HL-60/S4 treated with phorbol 12-myristate 13-acetate at 8.2 ng/mL for 4 days and 3 days (cell line): ENCODE data around the gene LINC01488.

Experiments
- in situ Hi-C: fragments of 300-500 bp; cut with MboI; formaldehyde crosslinking; loops from 2 replicates; pipeline ENCODE4 v1.15.0; 2022; ENCODE audit warnings: low sequenced_read_pairs

The LINC01488 gene

DNA sequence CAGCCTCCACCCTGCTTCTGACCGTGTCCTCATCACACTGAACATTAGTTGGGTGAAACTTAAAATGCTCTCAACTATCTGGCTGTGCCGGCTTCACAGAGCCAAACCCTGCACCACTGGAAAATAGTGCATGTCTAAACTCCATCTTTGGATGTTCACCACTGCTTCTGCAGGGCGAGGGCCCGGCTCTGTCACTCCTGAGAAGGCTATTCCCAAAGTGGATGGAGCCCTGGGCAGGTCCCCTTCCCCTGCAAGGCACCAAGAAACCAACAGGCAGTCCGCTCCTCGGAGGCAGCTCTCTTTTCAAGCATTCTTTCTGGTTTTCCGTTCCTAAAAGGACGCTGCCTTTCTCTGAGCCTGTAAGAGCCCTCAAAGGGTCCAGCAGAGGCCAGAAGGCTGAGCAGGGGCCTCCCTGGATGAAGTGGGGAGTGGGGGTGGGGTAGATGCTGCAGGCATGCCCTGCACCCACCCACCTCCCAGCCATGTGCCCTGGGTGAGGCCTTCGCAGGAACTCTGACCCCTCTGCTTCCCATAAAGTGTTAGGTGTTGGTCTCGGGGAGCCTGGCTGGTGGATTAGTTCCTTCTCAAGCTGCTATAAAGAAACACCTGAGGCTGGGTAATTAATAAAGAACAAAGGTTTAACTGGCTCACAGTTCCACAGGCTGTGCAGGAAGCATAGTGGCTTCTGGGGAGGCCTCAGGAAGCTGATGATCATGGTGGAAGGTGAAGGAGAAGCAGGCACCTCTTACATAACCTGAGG is 23.3 kb downstream of the LINC01488 start:
- in situ Hi-C loops: no loop called here

DNA sequence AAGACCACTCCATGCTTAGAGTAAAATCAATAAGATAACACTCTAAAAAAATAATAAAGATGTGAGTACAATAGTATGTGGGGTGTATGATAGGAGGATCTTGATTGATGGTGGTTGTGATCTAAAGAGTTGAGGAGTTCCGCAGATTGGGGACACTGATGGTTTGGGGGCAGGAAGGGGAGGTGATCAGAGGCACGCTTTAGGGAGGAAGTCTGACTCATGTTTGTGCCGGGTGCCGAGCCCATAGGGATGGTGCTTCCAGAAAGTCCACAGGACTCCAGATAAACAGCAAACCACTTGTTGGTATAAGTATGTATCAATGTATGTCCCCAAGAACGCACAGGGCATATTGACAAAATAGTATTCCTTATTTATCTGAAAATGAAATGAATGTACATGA is 27.5 kb downstream of the LINC01488 start:
- in situ Hi-C loops: no loop called here

DNA sequence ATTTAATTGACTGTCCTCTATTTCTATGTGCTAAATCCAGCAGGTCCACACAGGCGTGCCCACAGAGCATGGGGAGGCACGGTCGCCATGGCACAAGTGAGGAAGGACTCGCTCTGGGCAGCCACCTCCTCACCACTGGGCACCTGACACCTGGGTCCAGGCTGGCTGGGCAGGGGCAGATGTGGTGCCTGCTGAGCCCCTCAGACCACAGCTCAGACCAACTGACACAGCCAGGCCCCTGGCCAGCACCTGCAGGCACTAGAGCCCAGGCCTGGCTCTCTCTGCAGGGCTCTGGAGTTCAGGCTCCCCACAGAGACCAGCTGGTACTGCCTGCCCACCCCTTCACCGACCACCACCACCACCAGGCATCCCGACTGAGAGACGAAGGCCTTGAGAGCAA is 27.9 kb downstream of the LINC01488 start:
- in situ Hi-C loops: no loop called here

DNA sequence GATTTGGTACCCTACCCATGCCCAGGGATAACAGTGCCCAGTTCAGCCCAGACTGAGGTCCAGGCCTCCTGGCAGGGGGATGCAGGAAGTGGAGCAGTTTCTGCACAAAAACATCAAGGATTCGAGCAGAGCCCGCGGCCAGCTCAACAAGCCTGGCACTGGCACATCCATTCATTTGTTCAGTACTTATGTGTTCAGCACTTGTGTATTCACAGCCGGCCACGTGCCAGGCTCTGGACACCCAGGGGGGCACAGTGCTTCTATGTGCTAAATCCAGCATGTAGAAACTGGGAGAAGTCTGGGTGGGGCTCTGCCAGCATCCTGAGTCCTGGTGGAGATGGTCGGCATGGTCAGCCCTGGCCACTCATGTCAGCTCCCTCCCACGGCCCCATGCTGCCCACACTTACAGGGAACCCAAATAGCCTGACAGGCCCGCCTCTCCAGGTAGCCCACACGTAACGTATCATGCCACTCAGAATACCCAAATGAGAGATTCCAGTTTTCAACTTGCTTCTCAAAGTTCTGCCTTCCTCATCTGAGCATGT is 28.5 kb downstream of the LINC01488 start:
- in situ Hi-C loops: no loop called here

DNA sequence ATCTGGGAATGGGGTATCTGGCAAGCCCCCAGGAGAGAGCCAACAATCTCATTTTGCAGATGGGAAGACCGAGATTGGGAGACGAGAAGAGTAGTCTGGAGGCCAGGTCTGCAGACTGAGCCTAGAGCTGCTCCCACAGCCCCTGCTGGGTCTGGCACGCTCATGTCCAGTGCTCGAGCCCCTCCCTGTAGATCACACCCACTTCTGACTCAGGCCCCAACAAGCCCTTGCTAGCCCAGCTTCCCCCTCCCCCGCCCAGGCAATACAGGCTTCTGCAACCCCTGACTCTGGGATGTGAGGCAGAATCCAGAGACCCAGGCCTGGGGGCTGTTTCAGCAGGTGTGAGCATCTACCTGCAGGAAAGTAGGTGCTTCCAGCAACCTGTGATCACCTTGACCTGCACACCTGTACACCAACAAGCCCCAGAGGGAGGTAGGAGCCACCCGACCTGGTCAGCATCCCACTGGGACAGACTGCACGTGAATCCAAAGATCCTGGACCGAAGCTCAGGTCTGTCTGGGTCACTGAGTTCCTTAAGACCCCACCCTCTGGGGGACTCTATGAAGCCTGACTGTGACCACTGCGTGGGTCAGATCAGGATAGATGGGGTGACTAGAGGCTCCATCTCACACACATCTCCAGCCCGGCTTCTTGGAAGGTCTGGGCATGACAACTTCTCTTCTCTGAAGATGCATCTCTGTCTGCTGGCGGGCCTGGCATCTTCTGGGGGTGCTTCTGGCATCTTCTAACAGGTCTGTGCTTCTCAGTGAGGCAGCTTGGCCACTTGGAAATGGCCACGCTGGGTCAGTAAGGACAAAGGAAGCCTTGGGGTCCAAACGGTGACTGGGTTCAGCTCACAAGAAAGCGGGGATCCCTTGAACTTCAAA is 29.3 kb downstream of the LINC01488 start:
- in situ Hi-C loops: no loop called here

DNA sequence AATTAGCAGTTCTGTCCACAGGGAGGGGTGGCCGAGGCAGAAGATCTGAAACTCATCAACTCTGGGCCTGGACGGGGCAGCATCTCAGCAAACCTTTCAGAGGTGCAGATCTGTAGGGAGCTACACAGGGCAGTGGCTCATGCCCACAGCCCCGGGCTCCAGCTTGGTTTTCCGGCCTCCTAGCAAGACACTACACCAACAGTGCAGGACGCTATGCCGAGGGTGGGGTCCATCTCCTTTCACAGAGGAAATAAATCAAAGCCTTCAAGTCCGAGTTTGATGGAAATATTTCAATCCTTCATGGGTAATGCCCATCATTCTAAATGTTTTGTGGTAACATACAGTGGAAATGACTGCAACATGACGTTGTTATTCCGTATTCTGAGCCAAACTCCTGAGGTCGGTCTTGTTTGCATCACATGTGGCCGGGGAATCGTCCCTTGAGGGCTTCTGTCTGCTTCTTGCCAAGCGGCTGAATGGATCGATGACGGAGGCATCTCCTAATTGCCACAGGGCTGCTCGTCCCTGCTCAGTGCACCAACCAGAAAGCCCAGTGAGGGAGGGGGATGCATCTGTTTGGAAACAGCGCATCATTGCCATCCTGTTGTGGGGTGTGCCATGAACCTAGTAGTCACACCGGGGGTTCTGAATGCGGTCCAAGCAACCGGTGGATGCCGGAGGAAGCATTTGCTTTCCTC is 30.0 kb downstream of the LINC01488 start:
- in situ Hi-C loops: no loop called here

DNA sequence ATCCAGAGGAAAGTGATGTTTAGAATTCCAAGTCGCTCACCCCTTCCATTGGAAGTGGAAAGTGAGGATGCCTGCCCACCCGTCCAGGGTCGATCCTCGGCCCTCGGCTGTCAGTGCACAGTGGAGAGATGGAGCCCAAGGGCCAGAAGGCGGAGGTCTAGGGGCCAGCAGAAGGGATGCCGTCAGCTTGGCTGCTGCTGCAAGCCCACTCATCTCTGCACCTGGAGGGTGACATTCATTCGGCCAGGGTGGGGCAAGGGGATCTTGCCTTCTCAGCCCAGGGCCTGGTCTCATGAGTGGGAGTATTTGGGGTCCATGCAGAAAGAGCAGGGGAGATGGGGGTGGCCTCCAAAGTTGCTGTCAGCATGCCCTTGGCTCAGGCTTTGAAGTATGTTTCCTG is 30.7 kb downstream of the LINC01488 start:
- in situ Hi-C loops: no loop called here

DNA sequence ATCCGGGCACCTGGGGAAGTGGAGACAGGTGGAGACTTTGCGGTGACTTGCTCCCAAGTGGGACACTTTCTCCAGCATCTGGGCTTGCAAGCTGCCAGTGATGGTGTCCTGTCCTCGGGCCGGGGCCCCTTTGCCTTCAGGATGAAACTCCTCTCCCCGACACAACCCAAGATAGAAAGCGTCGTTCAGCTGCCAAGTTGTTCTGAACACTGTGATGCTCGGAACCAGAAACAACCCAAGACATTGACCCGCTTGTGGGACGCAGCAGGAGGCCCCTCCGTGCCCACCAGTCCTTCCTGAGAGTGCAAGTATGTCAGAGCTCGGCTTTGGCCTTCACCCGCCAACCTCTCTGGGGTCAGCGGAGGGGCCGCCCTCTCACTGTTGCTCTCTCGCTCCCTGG is 31.3 kb downstream of the LINC01488 start:
- in situ Hi-C loops: no loop called here

DNA sequence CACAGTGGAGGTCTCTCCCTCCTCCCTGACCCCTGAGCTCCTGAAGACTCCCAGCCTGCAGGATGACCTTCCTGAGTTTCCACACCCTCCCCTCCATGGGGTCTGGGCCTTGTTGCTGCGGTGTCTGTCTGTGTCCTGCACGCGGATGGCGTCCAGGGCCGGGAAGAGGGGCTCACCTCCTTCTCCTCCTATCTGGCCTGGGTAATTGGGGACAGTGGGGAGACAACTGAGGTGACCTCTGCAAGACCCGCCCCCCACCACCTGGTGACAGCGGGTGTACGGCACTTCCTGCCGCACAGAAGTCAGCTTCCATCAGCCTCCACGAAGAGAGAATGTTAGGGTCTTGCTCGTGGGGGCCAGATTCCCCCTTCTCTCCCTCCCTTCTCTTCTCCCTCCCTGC is 31.7 kb downstream of the LINC01488 start:
- in situ Hi-C loops: no loop called here

DNA sequence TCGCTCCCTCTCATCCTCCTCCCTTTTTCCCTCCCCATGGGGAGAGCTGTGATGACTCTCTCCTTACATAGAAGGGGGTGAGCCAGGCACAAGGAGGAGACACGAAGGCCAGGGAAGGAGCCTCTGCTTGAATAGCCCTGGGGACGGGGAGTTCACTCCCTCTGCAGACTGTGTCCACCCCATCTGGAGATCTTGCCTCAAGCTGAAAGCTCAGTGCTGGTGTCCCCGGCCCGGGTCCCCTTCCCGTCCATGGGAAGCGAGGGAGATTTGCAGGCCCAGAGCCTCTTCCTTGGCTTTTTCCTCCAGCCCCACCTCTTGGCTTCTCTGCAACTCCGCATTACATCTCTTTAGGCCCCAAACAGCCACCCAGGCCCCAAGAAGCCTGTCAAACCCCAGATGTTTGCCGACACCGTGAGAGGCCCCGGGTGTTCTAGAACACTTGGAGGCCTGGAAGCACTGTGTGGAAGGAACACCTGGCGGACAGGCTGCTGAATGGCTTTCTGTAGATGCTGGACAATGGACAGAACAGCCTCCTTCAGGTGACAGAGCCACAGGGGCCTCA is 32.3 kb downstream of the LINC01488 start:
- in situ Hi-C loops: no loop called here

DNA sequence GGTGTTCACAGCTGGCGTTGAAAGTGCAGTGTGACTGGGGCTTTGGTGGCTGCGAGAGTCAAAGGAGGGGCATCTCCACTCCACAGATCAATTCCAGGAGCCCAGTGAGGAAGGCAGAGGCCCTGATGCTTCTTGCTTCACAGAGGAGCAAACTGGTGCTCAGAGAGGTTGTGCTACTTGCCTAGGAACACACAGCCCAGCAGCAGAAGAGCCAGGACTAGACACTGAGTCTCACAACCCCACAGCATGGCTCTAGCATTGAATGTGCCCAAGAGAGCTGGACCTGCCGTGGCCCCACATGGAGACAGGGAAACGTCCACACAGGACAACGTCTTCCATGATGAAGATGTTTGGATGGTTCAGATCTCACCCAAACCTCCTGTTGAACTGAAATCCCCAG is 33.3 kb downstream of the LINC01488 start:
- in situ Hi-C loops: no loop called here

DNA sequence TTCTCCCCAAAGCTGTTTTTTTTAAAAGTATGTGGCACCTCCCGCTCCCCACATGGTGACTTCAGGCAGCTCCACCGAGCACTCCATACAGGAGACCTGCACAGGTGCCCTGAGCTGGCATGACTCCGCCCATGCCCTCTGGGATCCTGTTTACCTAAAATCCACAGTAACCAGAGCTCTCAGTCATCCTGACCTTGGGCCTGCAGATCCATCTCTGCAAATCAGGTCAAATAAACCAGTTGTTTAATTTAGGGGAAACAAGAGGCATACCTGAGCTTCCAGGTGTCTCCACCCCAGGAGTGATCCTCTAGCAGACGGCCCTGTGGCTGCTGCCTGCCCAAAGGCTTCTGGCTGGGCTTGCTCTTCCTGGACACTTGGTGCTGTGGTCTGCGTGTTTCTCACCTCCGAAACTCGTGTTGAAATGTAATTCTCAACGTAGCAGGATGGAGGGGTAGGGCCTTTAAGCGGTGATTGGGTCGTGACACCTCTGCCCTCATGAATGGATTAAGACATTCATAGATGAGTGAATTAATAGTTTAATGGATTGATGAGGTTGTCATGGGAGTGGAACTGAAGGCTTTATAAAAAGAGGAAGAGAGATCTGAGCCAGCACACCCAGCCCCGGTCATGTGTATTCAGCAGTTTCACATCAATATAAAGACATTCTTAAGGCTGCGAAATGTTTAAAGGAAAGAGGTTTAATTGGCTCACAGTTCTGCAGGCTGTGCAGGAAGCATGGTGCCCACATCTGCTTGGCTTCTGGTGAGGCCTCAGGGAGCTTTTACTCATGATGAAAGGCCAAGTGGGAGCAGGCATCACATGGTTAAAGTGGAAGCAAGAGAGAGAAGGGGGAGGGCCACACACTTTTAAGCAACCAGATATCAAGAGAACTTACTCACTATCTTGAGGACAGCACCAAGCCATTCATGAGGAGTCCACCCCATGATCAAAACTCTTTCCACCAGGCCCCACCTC is 34.1 kb downstream of the LINC01488 start:
- in situ Hi-C loops: no loop called here

DNA sequence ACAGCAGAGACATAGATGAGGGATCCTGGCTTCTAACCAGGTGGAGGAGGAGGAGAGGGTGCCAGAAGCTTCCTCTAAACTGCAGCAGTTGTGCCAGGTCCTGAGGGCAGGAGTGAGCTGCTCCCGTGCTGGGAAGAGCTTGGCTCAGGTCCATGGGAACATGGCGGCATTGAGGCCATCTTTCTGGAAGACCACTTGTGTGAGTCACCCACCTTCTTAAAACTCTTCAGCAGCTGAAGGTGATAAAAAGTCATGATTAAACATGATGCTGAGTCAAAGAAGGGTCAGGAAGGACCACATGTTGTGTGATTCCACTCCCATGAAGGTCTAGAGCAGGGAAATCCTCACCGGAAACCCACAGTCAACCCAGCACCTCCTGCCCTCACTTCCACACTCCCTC is 35.1 kb downstream of the LINC01488 start:
- in situ Hi-C loops: no loop called here

DNA sequence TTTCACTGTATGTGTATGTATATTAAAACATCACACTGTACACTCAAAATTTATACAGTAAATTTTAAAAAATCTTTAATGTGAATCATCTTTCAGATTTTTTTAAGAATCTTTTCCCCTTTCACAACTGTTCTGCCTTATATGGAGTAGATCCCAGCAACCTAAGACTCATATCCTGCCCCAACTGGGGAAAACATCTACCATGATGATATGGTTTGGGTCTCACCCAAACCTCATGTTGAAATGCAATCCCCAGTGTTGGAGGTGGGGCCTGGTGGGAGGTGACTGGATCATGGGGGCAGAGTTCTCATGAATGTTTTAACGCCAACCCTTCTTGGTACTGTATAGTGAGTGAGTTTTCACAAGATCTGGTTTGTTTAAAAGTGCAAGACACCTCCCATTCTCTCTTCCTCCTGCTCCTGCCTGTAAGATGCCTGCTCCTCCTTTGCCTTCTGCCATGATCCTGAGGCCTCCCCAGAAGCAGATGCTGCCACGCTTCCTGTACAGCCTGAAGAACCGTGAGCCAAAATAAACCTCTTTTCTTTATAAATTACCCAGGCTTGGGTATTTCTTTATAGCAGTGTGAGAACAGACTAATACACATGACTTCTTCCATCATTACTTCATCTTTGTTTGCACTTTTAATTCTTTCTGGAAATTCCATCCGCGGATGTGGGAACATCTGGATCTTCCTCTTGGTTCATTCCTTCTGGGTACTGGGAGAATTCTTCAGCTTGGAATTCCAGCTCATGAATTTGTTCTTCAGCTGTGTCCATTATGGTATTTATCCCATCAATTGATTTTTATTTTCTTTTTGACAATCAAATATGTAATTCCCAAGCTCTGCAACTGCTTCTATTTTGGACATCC is 36.9 kb downstream of the LINC01488 start:
- in situ Hi-C loops: no loop called here

DNA sequence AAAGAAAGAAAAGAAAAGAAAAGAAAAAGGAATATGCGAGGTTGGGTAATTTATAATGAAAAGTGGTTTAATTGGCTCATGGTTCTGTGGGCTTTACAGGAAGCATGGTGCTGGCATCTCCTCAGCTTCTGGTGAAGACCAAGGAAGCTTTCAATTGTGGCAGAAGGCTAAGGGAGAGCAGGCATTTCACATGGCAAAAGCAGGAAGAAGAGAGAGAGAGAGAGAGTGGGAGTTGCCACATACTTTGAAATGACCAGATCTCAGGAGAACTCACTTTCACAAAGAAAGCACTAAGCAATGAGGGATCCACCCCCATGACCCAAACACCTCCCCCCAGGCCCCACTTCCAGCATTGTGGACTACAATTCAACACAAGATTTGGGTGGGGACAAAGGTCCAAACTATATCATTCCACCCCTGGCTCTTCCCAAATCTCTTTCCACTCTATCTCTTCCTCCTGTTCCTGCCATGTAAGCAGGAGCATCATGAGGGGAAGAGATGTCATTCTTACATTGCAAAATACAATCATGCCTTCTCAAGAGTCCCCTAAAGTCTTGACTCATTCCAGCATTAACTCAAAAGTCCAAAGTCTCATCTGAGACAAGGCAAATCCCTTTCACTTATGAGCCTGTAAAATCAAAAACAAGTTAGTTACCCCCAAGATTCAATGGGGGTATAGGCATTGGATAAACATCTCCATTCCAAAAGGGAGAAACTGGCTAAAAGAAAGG is 38.9 kb downstream of the LINC01488 start:
- in situ Hi-C loops: no loop called here

DNA sequence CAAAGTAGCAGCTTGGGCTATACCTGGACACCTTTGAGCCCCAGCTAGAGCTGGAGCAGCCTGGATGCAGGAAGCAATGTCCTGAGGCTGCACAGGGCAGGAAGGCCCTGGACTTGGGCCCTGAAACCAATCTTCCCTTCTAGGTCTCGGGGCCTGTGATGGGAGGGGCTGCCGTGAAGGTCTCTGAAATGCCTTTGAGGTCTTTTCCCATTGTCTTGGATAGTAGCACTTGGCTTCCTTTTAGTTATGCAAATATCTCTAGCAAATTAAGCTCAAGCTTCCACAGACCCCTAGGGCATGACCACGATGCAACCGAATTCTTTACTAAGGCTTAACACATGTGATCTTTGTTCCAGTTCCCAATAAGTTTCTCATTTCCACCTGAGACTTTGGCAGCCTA is 40.0 kb downstream of the LINC01488 start:
- in situ Hi-C loops: no loop called here

DNA sequence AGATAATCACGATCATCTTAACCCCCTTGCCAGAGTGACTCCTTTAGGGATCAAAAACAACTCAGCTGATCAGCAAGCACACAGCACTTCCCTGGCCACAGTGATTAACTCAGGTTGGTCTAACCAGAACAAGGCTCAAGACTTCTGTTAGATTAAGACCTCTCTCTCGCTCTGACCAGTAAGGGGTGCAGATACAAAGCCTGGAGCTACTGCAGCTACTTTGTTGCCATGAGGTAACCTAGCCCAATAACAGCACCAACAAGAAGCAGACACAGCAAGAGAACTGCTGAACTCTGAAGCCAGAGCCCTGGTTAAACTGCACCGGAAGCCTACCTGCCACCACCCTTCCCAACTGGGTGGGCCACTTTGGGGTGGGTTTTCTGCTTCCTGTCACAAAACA is 42.0 kb downstream of the LINC01488 start:
- in situ Hi-C loops: no loop called here

DNA sequence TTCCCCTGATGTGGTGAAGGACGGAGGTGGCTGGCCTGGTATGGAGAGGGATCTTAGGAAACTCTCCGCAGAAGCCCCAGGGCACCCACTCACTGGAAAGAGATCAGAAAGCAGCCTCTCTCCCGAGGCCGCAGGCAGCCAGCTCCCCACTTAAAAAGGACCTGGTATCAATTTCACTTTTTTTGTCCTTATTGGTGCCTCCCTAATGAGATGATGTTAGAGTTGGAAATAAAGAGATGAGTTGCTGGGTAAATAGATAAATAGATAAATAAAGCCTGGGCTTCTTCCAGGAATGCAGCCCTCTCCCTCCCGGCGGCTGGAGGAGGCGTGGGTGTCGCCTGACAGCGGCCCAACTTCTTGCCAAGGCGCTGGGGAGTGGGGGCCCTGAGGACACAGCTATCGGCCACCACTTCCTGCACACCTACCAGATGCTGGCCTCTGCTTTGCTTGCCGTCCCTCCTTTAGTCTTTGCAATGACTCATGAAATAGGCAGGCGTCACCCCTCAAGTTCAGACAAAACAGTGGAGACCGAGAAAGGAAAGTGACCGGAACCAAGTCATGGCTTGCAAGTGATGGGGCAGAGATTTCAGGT is 42.9 kb downstream of the LINC01488 start:
- in situ Hi-C loops: no loop called here
